T-cell (primary cell): ENCODE measurements around the gene SLBP. TPM values are rescaled to one million over a fixed set of nuclear protein-coding genes. Genes with fewer than 3 reads are reported as not detected.

ENCODE experiments used
- ATAC-seq, 4 experiments: fragments of 200-7000 bp in 3 of 4; fragments of 150-1000 bp in 1 of 4; cut with Tn5 transposase; replicated peaks in 1 of 4; 1 replicate in 3 of 4; 2 replicates in 1 of 4; pipeline ENCODE4 v1.10.0; 2021; ENCODE audit warnings: moderate library complexity in 3 of 4, mild to moderate bottlenecking in 2 of 4, moderate number of reproducible peaks in 1 of 4
- CTCF ChIA-PET, 2 donors: fragments of 300-600 bp; sonication (Branson Sonifier 250); formaldehyde crosslinking; loops; one replicate each; lab custom pipeline; 2022; ENCODE audit warnings: antibody characterized with exemption in 2 of 2; lab: Charles Lee
- POLR2A ChIA-PET, 2 donors: fragments of 300-600 bp; sonication (Branson Sonifier 250); formaldehyde crosslinking; loops; one replicate each; lab custom pipeline; 2022; ENCODE audit warnings: antibody characterized with exemption in 2 of 2; lab: Charles Lee
- DNase-seq, 35 experiments: peaks; one replicate each; pipeline versions ENCODE4 v3.0.0 to v3.0.0-alpha.2; 2013 to 2023
- H3K27ac ChIP-seq: one replicate; pipeline ENCODE4 v1.5.1; 2013; ENCODE audit warnings: low read length
- H3K27me3 ChIP-seq, 2 experiments: replicated peaks in 1 of 2; 1 replicate in 1 of 2; 2 replicates in 1 of 2; pipeline versions ENCODE4 v1.6.1 to v1.7.0; 2013; ENCODE audit warnings: low read length in 1 of 2, mixed read lengths in 1 of 2; ENCODE audit not compliant: control insufficient read depth in 2 of 2, insufficient read depth in 2 of 2; ENCODE audit errors: extremely low read depth in 1 of 2
- H3K36me3 ChIP-seq, 2 donors: 1 replicate in 1 of 2; 2 replicates in 1 of 2; pipeline versions ENCODE4 v1.6.1 to v1.7.0; 2013; ENCODE audit warnings: low read length in 1 of 2; ENCODE audit not compliant: control insufficient read depth in 2 of 2, insufficient read depth in 1 of 2; ENCODE audit errors: extremely low read depth in 1 of 2
- H3K4me1 ChIP-seq, 2 experiments: 1 replicate in 1 of 2; 2 replicates in 1 of 2; pipeline versions ENCODE4 v1.6.1 to v1.7.0; 2013; ENCODE audit warnings: low read length in 2 of 2, mixed read lengths in 1 of 2; ENCODE audit not compliant: insufficient read depth in 2 of 2, control insufficient read depth in 1 of 2; ENCODE audit errors: extremely low read depth in 1 of 2
- H3K4me3 ChIP-seq, 2 donors: 1 replicate in 1 of 2; 2 replicates in 1 of 2; pipeline versions ENCODE4 v1.5.1 to v1.7.0; 2013; ENCODE audit warnings: mild to moderate bottlenecking in 2 of 2, low read length in 1 of 2, moderate library complexity in 1 of 2; ENCODE audit not compliant: control insufficient read depth in 1 of 2; ENCODE audit errors: extremely low read depth in 1 of 2
- H3K9me3 ChIP-seq: 2 replicates; pipeline ENCODE4 v1.7.0; 2013
- H3K27ac Mint-ChIP-seq, 2 donors: one replicate each; pipeline ENCODE4 v1.8.0; 2020 to 2021; ENCODE audit warnings: mild to moderate bottlenecking in 2 of 2, mixed read lengths in 2 of 2
- H3K27me3 Mint-ChIP-seq, 2 donors: one replicate each; pipeline ENCODE4 v1.8.0; 2021 to 2022; ENCODE audit warnings: mixed read lengths in 2 of 2
- H3K36me3 Mint-ChIP-seq: one replicate; pipeline ENCODE4 v1.8.0; 2021; ENCODE audit warnings: mixed read lengths
- H3K4me1 Mint-ChIP-seq, 3 donors: one replicate each; pipeline ENCODE4 v1.8.0; 2020 to 2022; ENCODE audit warnings: mixed read lengths in 3 of 3, mild to moderate bottlenecking in 1 of 3
- H3K4me3 Mint-ChIP-seq, 3 donors: one replicate each; pipeline ENCODE4 v1.8.0; 2020 to 2022; ENCODE audit warnings: mild to moderate bottlenecking in 3 of 3, mixed read lengths in 3 of 3, moderate library complexity in 3 of 3
- H3K9me3 Mint-ChIP-seq, 3 donors: one replicate each; pipeline ENCODE4 v1.8.0; 2020 to 2022; ENCODE audit warnings: mixed read lengths in 3 of 3
- WGBS: methylation state at CpG from one replicate; pipeline ENCODE4 v1.1.5; 2013; ENCODE audit warnings: missing lambda C conversion rate; ENCODE audit not compliant: insufficient coverage; 5-methylcytosine and 5-hydroxymethylcytosine counted together
- total RNA-seq, 35 experiments: library from RNA in 6 of 35; stranded (reverse) in 6 of 35; fragments of 120-200 nt in 1 of 35; gene quantifications; one replicate each; pipeline versions ENCODE4 v1.2.1 to v1.2.4 and lab custom pipeline; 2013 to 2026

The SLBP gene
- total RNA-seq, 5 donors from 2014 or later (not counting 1 experiment from before 2014, with no cell fraction given) = 30.1 to 42.3 (median 36.1) TPM

- H3K27me3 ChIP-seq = peaks cover 0 to 2% of the 10 kb centered on the region in 2 experiments
- no peaks in the 10 kb centered on the region for H3K4me1 ChIP-seq
- Mint-ChIP-seq H3K4me1 (no peaks in the 10 kb centered on the region), H3K27me3 (no peaks in the 10 kb centered on the region), H3K36me3 (peaks cover 3% of the 10 kb centered on the region), H3K27ac (no peak overlapping the region), H3K9me3 (no peaks in the 10 kb centered on the region), H3K4me3 (no peak overlapping the region)
- H3K27ac ChIP-seq = no peak overlapping the region
- H3K4me3 ChIP-seq = no peak overlapping the region
- CTCF ChIA-PET = interaction anchor here in 1 of 2 donors (0.7 kb wide), 1 partner anchor 118 kb away, joined by 4 read pairs; no protein-coding TSS in a partner anchor
- WGBS = no CpG with 5 or more reads among the region's 8 CpGs
- POLR2A ChIA-PET = interaction anchor here in 1 of 2 donors (0.6 kb wide), 2 partner anchors 365 to 895 kb away, joined by 3 to 5 read pairs; no protein-coding TSS in a partner anchor
- no peaks in the 10 kb centered on the region for H3K36me3 ChIP-seq
- ATAC-seq (no peak), DNase-seq (no peak)
- H3K9me3 ChIP-seq = no peaks in the 10 kb centered on the region
Measured at GRCh38 chr4:1664141-1664540, 48.0 kb downstream of the SLBP start.

- Histone ChIP-seq H3K4me1 (no peaks in the 10 kb centered on the region), H3K4me3 (no peak overlapping the region), H3K36me3 (no peaks in the 10 kb centered on the region), H3K9me3 (no peaks in the 10 kb centered on the region), H3K27ac (no peak overlapping the region), H3K27me3 (peaks cover 0 to 7% of the 10 kb centered on the region in 2 experiments)
- 87% methylated on average over 4 of the region's 5 CpGs for WGBS
- Mint-ChIP-seq H3K27ac (no peak overlapping the region), H3K27me3 (no peaks in the 10 kb centered on the region), H3K9me3 (no peaks in the 10 kb centered on the region), H3K36me3 (peaks cover 3% of the 10 kb centered on the region), H3K4me3 (no peak overlapping the region), H3K4me1 (no peaks in the 10 kb centered on the region)
- ChIA-PET POLR2A (interaction anchor here in 1 of 2 donors (0.6 kb wide), 2 partner anchors 364 to 895 kb away, joined by 3 to 5 read pairs; no protein-coding TSS in a partner anchor), CTCF (interaction anchor here in 1 of 2 donors (0.7 kb wide), 1 partner anchor 119 kb away, joined by 4 read pairs; no protein-coding TSS in a partner anchor)
- no peak for DNase-seq
- ATAC-seq = no peak
Measured at GRCh38 chr4:1663549-1663948, 48.6 kb downstream of the SLBP start.

GRCh38 chr4:1661695-1662094 is 50.4 kb downstream of the SLBP start:
- Mint-ChIP-seq H3K36me3 (peaks cover 3% of the 10 kb centered on the region), H3K4me3 (no peak overlapping the region), H3K4me1 (no peaks in the 10 kb centered on the region), H3K27me3 (no peaks in the 10 kb centered on the region), H3K27ac (no peak overlapping the region), H3K9me3 (no peaks in the 10 kb centered on the region)
- DNase-seq = no peak
- H3K4me1 ChIP-seq = no peaks in the 10 kb centered on the region
- H3K27ac ChIP-seq = no peak overlapping the region
- H3K27me3 ChIP-seq = peaks cover 0 to 7% of the 10 kb centered on the region in 2 experiments
- WGBS = 99% methylated on average over 11 of the region's 14 CpGs
- ChIA-PET POLR2A (no interaction called here), CTCF (no interaction called here)
- no peaks in the 10 kb centered on the region for H3K9me3 ChIP-seq
- ATAC-seq = no peak
- no peak overlapping the region for H3K4me3 ChIP-seq
- no peaks in the 10 kb centered on the region for H3K36me3 ChIP-seq

- no peaks in the 10 kb centered on the region for H3K36me3 ChIP-seq
- Mint-ChIP-seq H3K4me1 (no peaks in the 10 kb centered on the region), H3K9me3 (no peaks in the 10 kb centered on the region), H3K27ac (no peak overlapping the region), H3K4me3 (no peak overlapping the region), H3K27me3 (no peaks in the 10 kb centered on the region), H3K36me3 (peaks cover 5% of the 10 kb centered on the region)
- H3K4me3 ChIP-seq = no peak overlapping the region
- DNase-seq (no peak), ATAC-seq (no peak)
- H3K9me3 ChIP-seq = no peaks in the 10 kb centered on the region
- no peak overlapping the region for H3K27ac ChIP-seq
- peaks cover 0 to 7% of the 10 kb centered on the region in 2 experiments for H3K27me3 ChIP-seq
- CTCF ChIA-PET = no interaction called here
- WGBS = 87% methylated on average over 23 of the region's 25 CpGs
- POLR2A ChIA-PET = no interaction called here
- H3K4me1 ChIP-seq = no peaks in the 10 kb centered on the region
Measured at GRCh38 chr4:1660948-1661677, 51.0 kb downstream of the SLBP start.

GRCh38 chr4:1659104-1660043 is 52.7 kb downstream of the SLBP start:
- H3K36me3 ChIP-seq = no peaks in the 10 kb centered on the region
- no peaks in the 10 kb centered on the region for H3K4me1 ChIP-seq
- 93% methylated on average over 34 of the region's 39 CpGs for WGBS
- Mint-ChIP-seq H3K4me1 (no peaks in the 10 kb centered on the region), H3K36me3 (peaks cover 8% of the 10 kb centered on the region), H3K9me3 (no peaks in the 10 kb centered on the region), H3K27ac (no peak overlapping the region), H3K27me3 (no peaks in the 10 kb centered on the region), H3K4me3 (no peak overlapping the region)
- DNase-seq (no peak), ATAC-seq (no peak)
- no peaks in the 10 kb centered on the region for H3K9me3 ChIP-seq
- H3K27me3 ChIP-seq = peaks cover 0 to 7% of the 10 kb centered on the region in 2 experiments
- ChIA-PET CTCF (no interaction called here), POLR2A (interaction anchor here in 1 of 2 donors (0.6 kb wide), 1 partner anchor 130 kb away, joined by 3 read pairs; no protein-coding TSS in a partner anchor)
- no peak overlapping the region for H3K27ac ChIP-seq
- H3K4me3 ChIP-seq = no peak overlapping the region

- Mint-ChIP-seq H3K36me3 (peaks cover 5% of the 10 kb centered on the region), H3K27ac (no peak overlapping the region), H3K4me3 (no peak overlapping the region), H3K27me3 (no peaks in the 10 kb centered on the region), H3K4me1 (no peaks in the 10 kb centered on the region), H3K9me3 (no peaks in the 10 kb centered on the region)
- H3K36me3 ChIP-seq = no peaks in the 10 kb centered on the region
- no peak for DNase-seq
- H3K27ac ChIP-seq = no peak overlapping the region
- no peak overlapping the region for H3K4me3 ChIP-seq
- no peak for ATAC-seq
- CTCF ChIA-PET = no interaction called here
- H3K9me3 ChIP-seq = no peaks in the 10 kb centered on the region
- H3K4me1 ChIP-seq = no peaks in the 10 kb centered on the region
- POLR2A ChIA-PET = no interaction called here
- peaks cover 0 to 7% of the 10 kb centered on the region in 2 experiments for H3K27me3 ChIP-seq
- WGBS = 85% methylated on average over 10 of the region's 12 CpGs
Measured at GRCh38 chr4:1658581-1658980, 53.5 kb downstream of the SLBP start.
